Suprapubic skin (tissue), 4 donors: ENCODE results near the gene PTPRD. TPM values are rescaled to one million over a fixed set of nuclear protein-coding genes. Genes with fewer than 3 reads are reported as not detected.

Experiments used
- DNase-seq, 2 donors: peaks; one replicate each; pipeline ENCODE4 v3.0.0-alpha.2; 2019; ENCODE audit warnings: low spot score in 2 of 2
- H3K27ac ChIP-seq: fragments of 200-600 bp; sonication (generic); one replicate; pipeline ENCODE4 v1.5.1; 2019
- H3K27me3 ChIP-seq: fragments of 200-600 bp; sonication (generic); one replicate; pipeline ENCODE4 v1.5.1; 2019
- H3K36me3 ChIP-seq: fragments of 200-600 bp; sonication (generic); one replicate; pipeline ENCODE4 v1.5.1; 2019
- H3K4me1 ChIP-seq: fragments of 200-600 bp; sonication (generic); one replicate; pipeline ENCODE4 v1.5.1; 2019
- H3K4me3 ChIP-seq: fragments of 200-600 bp; sonication (generic); one replicate; pipeline ENCODE4 v1.5.1; 2019; ENCODE audit warnings: mild to moderate bottlenecking
- H3K9me3 ChIP-seq: fragments of 200-600 bp; sonication (generic); one replicate; pipeline ENCODE4 v1.5.1; 2019
- EP300 ChIP-seq: sonication (generic); formaldehyde crosslinking; IDR thresholded peaks from one replicate; pipeline ENCODE4 v1.6.1; 2017; ENCODE audit warnings: antibody characterized with exemption
- POLR2A ChIP-seq, 2 donors: fragments of 450-650 bp; IDR thresholded peaks; one replicate each; pipeline ENCODE4 v1.6.1; 2017; ENCODE audit warnings: antibody characterized with exemption in 2 of 2, mild to moderate bottlenecking in 2 of 2, moderate library complexity in 2 of 2
- POLR2AphosphoS5 ChIP-seq, 3 donors: sonication (generic); formaldehyde crosslinking; IDR thresholded peaks; one replicate each; pipeline ENCODE4 v1.6.1; 2017; ENCODE audit warnings: antibody characterized with exemption in 3 of 3
- WGBS: methylation state at CpG from one replicate; pipeline ENCODE4 v1.1.5; 2018; 5-methylcytosine and 5-hydroxymethylcytosine counted together
- total RNA-seq, 4 donors: library from RNA; depleted of rRNA; stranded (reverse); fragments of >200 nt; gene quantifications; one replicate each; pipeline ENCODE4 v1.1.0, GENCODE V29; 2016
- TF ChIP-seq, protein P1 (sequence below), 2 donors: fragments of 200-600 bp in 1 of 2; fragments of 450-650 bp in 1 of 2; sonication (generic) in 1 of 2; IDR thresholded peaks; one replicate each; pipeline ENCODE4 v1.5.1; 2016 to 2019; ENCODE audit warnings: antibody characterized with exemption in 2 of 2, mild to moderate bottlenecking in 1 of 2, moderate library complexity in 1 of 2

The PTPRD gene
- total RNA-seq, 4 donors from 2014 or later: 0.49 to 3.3 (median 2.5) TPM

DNA sequence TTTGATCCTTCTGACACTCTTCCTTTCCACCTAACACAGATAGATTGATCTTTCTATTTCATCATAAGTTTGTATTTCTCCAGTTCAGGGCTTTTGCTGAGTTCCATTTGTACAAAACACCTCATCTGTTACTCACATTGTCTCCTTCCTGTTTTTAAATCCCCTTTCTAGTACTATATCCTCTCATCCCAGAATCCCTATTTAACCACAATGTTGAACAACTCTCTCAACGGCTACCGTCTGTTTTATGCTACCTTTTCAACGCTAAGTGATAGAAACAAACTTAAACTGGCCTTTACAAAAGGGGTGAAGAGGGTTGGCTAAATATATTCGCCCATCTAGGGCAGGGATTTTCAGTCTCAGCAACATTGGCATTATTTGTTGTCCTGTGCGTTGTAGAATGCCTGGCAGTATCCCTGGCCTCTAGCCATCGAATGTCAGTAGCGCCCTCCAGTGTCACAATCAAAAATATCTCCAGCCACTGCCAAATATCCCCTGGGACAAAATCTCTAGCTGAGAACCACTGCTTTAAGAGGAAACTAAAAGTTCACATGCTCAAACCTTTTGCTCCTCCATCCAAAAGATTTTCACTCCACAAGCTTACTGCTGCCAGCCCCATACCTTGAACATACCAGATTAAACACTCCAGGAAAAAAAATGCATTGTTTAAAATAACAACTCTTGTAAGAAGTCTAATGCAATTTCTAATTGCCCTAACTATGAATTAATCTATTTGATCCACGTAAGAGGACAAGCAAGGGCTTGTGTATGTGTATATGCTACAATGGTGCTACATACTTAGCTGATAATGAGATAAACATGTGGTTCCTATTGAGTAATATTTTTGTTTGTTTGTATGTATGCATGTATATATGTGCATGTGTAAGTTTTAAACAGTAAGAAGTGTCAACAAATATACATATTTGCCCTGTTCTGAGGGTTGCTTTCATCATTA, 344.0 kb downstream of the PTPRD start:
- 19% methylated on average over 8 of the region's 8 CpGs for WGBS
- no peaks in the 10 kb centered on the region for H3K27me3 ChIP-seq
- TF ChIP-seq, protein P1, sequence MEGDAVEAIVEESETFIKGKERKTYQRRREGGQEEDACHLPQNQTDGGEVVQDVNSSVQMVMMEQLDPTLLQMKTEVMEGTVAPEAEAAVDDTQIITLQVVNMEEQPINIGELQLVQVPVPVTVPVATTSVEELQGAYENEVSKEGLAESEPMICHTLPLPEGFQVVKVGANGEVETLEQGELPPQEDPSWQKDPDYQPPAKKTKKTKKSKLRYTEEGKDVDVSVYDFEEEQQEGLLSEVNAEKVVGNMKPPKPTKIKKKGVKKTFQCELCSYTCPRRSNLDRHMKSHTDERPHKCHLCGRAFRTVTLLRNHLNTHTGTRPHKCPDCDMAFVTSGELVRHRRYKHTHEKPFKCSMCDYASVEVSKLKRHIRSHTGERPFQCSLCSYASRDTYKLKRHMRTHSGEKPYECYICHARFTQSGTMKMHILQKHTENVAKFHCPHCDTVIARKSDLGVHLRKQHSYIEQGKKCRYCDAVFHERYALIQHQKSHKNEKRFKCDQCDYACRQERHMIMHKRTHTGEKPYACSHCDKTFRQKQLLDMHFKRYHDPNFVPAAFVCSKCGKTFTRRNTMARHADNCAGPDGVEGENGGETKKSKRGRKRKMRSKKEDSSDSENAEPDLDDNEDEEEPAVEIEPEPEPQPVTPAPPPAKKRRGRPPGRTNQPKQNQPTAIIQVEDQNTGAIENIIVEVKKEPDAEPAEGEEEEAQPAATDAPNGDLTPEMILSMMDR (IDR thresholded peaks at IDR 0.05): no peak
- TF ChIP-seq POLR2A (IDR thresholded peaks at IDR 0.05) (no peak), POLR2AphosphoS5 (IDR thresholded peaks at IDR 0.05) (no peak), EP300 (no peak)

DNA sequence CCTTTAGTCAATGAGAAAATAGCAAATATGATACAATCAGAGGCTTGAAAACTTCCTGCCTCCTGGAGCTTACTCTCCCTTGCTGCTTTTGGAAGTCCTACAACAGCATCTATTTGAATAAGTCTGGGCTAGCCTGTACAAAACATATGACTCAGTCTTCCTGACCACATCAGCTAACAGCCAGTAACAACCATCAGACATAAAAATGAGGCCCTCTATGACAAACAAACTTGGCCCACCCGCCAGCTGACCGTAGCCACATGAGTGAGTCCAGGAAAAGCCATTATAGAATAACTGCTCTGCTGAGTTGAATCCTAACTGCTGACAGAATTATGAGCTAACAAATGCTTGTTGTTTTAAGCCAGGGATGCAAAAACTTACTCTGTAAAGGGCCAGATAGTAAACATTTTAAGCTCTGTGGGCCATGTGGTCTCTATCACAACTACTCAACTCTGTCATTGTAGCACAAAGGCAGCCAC, 347.6 kb downstream of the PTPRD start:
- H3K27me3 ChIP-seq: no peaks in the 10 kb centered on the region
- H3K4me1 ChIP-seq: no peaks in the 10 kb centered on the region
- no peaks in the 10 kb centered on the region for H3K9me3 ChIP-seq
- H3K27ac ChIP-seq: no peak overlapping the region
- 52% methylated on average over 2 of the region's 2 CpGs for WGBS
- DNase-seq: no peak
- TF ChIP-seq POLR2AphosphoS5 (IDR thresholded peaks at IDR 0.05) (no peak), POLR2A (IDR thresholded peaks at IDR 0.05) (no peak), EP300 (no peak)
- TF ChIP-seq, protein P1 (IDR thresholded peaks at IDR 0.05): no peak
- no peaks in the 10 kb centered on the region for H3K36me3 ChIP-seq
- H3K4me3 ChIP-seq: no peak overlapping the region

More for the DNA sequence above, 344.0 kb downstream of the PTPRD start:
- no peaks in the 10 kb centered on the region for H3K36me3 ChIP-seq
- H3K9me3 ChIP-seq: no peaks in the 10 kb centered on the region
- no peaks in the 10 kb centered on the region for H3K4me1 ChIP-seq
- H3K4me3 ChIP-seq: no peak overlapping the region
- H3K27ac ChIP-seq: no peak overlapping the region
- DNase-seq: no peak

DNA sequence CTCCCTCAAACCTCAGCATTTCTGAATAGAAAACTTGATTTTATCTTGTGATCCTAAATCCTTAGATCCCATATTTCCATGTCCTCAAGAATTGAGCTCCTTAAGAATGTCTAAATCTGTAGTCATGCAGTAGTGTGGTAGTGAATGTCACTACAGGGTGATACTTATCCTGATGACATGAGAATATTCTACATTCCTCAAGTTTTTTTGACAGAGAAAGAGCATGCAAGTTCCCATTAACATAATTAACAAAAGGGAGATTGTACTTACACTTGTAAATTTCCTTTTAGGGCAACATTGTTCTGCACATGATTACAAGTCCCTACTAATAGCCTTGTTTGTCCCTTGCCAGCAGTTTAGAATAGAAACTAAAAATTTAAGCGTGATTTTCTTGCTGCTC, 352.3 kb downstream of the PTPRD start:
- DNase-seq: no peak
- WGBS: 78% methylated on average over 1 of the region's 1 CpG
- Histone ChIP-seq H3K4me1 (no peaks in the 10 kb centered on the region), H3K4me3 (no peak overlapping the region), H3K9me3 (no peaks in the 10 kb centered on the region), H3K27ac (no peak overlapping the region), H3K36me3 (no peaks in the 10 kb centered on the region), H3K27me3 (no peaks in the 10 kb centered on the region)
- TF ChIP-seq POLR2AphosphoS5 (IDR thresholded peaks at IDR 0.05): no peak
- no peak for TF ChIP-seq POLR2A (IDR thresholded peaks at IDR 0.05)
- TF ChIP-seq EP300: no peak
- TF ChIP-seq, protein P1 (IDR thresholded peaks at IDR 0.05): no peak

DNA sequence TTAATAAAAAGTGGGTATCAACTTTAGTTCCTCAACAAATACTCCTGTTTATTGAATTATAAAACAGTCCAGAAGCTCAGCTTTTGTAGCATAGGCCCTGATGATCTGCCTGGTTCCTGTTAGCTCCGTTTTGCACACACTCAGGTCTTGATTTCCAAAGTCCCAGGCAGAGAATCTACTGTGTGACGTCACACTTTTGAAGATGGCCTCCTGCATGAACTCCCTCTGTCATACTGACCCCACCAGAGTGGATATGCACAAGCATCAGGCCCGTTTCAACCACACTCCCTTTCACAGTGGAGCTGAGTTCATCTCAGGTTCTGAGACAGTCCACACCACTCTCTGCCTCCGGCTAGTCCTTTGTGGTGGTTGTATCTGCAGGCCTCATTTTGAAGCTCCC, 353.1 kb downstream of the PTPRD start:
- 89% methylated on average over 4 of the region's 4 CpGs for WGBS
- Histone ChIP-seq H3K4me3 (no peak overlapping the region), H3K27ac (no peak overlapping the region), H3K27me3 (no peaks in the 10 kb centered on the region), H3K36me3 (no peaks in the 10 kb centered on the region), H3K9me3 (no peaks in the 10 kb centered on the region), H3K4me1 (no peaks in the 10 kb centered on the region)
- TF ChIP-seq EP300: no peak
- TF ChIP-seq, protein P1 (IDR thresholded peaks at IDR 0.05): no peak
- no peak for TF ChIP-seq POLR2AphosphoS5 (IDR thresholded peaks at IDR 0.05)
- TF ChIP-seq POLR2A (IDR thresholded peaks at IDR 0.05): no peak
- DNase-seq: no peak

DNA sequence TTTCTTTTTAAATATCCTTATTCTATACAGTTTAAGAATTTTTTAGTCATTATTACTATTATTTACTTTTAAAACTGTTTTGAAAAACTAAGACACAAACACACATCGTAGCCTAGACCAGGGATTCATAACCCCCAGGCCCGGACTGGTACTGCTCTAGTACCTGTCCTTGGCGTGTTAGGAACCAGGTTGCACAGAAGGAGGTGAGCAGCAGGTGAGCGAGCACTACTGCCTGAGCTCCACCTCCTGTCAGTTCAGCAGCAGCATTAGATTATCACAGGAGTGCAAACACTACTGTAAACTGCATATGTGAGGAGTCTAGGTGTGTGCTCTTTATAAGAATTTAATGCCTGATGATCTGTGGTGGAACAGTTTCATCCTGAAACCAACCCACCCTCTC, 357.0 kb downstream of the PTPRD start:
- H3K36me3 ChIP-seq: no peaks in the 10 kb centered on the region
- TF ChIP-seq, protein P1 (IDR thresholded peaks at IDR 0.05): no peak
- no peak for TF ChIP-seq EP300
- TF ChIP-seq POLR2A (IDR thresholded peaks at IDR 0.05): no peak
- no peak for TF ChIP-seq POLR2AphosphoS5 (IDR thresholded peaks at IDR 0.05)
- no peak for DNase-seq
- no peak overlapping the region for H3K27ac ChIP-seq
- no peaks in the 10 kb centered on the region for H3K27me3 ChIP-seq
- no peaks in the 10 kb centered on the region for H3K9me3 ChIP-seq
- H3K4me3 ChIP-seq: no peak overlapping the region
- 87% methylated on average over 4 of the region's 4 CpGs for WGBS
- H3K4me1 ChIP-seq: no peaks in the 10 kb centered on the region
